Raji (cell line): ENCODE data around the gene HOXB3.

ENCODE experiments used
- POLR2A ChIP-seq: IDR thresholded peaks from 2 replicates; pipeline ENCODE4 v1.6.1; 2011; ENCODE audit warnings: low read depth, low read length, control low read depth; ENCODE audit not compliant: insufficient read depth

The HOXB3 gene

GRCh38 chr17:48556576-48557401 lies 33.3 kb downstream of the HOXB3 start:
- TF ChIP-seq POLR2A, result no peak

- TF ChIP-seq POLR2A, result no peak
These were observed 33.8 kb downstream of the HOXB3 start for GRCh38 chr17:48556229-48556575.

GRCh38 chr17:48555258-48556228 lies 34.5 kb downstream of the HOXB3 start:
- no peak for TF ChIP-seq POLR2A

- TF ChIP-seq POLR2A, result no peak
These were observed 35.4 kb downstream of the HOXB3 start for GRCh38 chr17:48554412-48555257.

- TF ChIP-seq POLR2A, result no peak
These were observed 36.2 kb downstream of the HOXB3 start for GRCh38 chr17:48553826-48554225.

- TF ChIP-seq POLR2A, result no peak
These were observed 36.9 kb downstream of the HOXB3 start for GRCh38 chr17:48553190-48553547.

- TF ChIP-seq POLR2A, result no peak
These were observed 37.4 kb downstream of the HOXB3 start for GRCh38 chr17:48552466-48553189.

GRCh38 chr17:48551596-48552465 lies 38.2 kb downstream of the HOXB3 start:
- no peak for TF ChIP-seq POLR2A

- TF ChIP-seq POLR2A, result no peak
These were observed 38.9 kb downstream of the HOXB3 start for GRCh38 chr17:48551214-48551555.

- no peak for TF ChIP-seq POLR2A
These were observed 39.4 kb downstream of the HOXB3 start for GRCh38 chr17:48550502-48551213.

GRCh38 chr17:48549914-48550501 lies 40.0 kb downstream of the HOXB3 start:
- no peak for TF ChIP-seq POLR2A

- no peak for TF ChIP-seq POLR2A
These were observed 40.8 kb downstream of the HOXB3 start for GRCh38 chr17:48549281-48549630.
